Fibroblast of pulmonary artery (primary cell): ENCODE data around the gene THBS3.
A peak's percentile ranks its signal among the peaks of the same experiment; 100 is the strongest.
"Not testable (repeated sequence)": the region's sequence is repeated elsewhere in the genome, so short reads cannot be mapped to it uniquely, and the experiment has no call there.

Experiments
- DNase-seq: peaks from one replicate; pipeline ENCODE4 v3.0.0-alpha.2; 2010; ENCODE audit warnings: low read depth
- H3K4me3 ChIP-seq: replicated peaks from 2 replicates; pipeline ENCODE4 v1.5.1; 2011; ENCODE audit warnings: low read depth, mild to moderate bottlenecking, control low read depth, low read length, moderate library complexity
- CTCF ChIP-seq: IDR thresholded peaks from 2 replicates; pipeline ENCODE4 v1.5.1; 2011; ENCODE audit warnings: mild to moderate bottlenecking, control low read depth, low read length, inconsistent platforms; ENCODE audit errors: missing control alignments

The THBS3 gene

GRCh38 chr1:155199792-155200191 lies 7.9 kb downstream of the THBS3 start:
- TF ChIP-seq CTCF, result no peak
- no peak overlapping the region for H3K4me3 ChIP-seq
- no peak for DNase-seq

GRCh38 chr1:155198547-155198906 lies 9.2 kb downstream of the THBS3 start:
- no peak overlapping the region for H3K4me3 ChIP-seq
- TF ChIP-seq CTCF, result no peak
- no peak for DNase-seq

- DNase-seq, result no peak
- no peak for TF ChIP-seq CTCF
- no peak overlapping the region for H3K4me3 ChIP-seq
Observed at GRCh38 chr1:155197901-155198546, 9.7 kb downstream of the THBS3 start.

GRCh38 chr1:155196893-155197638 lies 10.6 kb downstream of the THBS3 start:
- TF ChIP-seq CTCF, result no peak
- DNase-seq, result no peak
- no peak overlapping the region for H3K4me3 ChIP-seq

GRCh38 chr1:155196103-155196892 lies 11.4 kb downstream of the THBS3 start:
- no peak for TF ChIP-seq CTCF
- DNase-seq, result no peak
- H3K4me3 ChIP-seq, result no peak overlapping the region

GRCh38 chr1:155195201-155196102 lies 12.2 kb downstream of the THBS3 start:
- no peak for TF ChIP-seq CTCF
- no peak for DNase-seq
- H3K4me3 ChIP-seq, result peak overlapping the region; percentile 61

GRCh38 chr1:155193991-155194240 lies 13.8 kb downstream of the THBS3 start:
- DNase-seq, result not testable (repeated sequence)
- peak overlapping the region; percentile 61 for H3K4me3 ChIP-seq
